ENCODE results near the gene RCAN2.

RCAN2 gene

GRCh38 chr6:46246727-46247126, 244.5 kb downstream of the RCAN2 start:
- no peak overlapping the region for H3K4me3 ChIP-seq (ENCODE audit: low read depth, low read length)
- in situ Hi-C loops (cut with HindIII; ENCODE audit: low sequenced_read_pairs), result no loop called here
- DNase-seq (ENCODE audit: low read depth), result no peak
- TF ChIP-seq CTCF (IDR thresholded peaks at IDR 0.05; ENCODE audit: low read depth, low read length, missing control alignments), result no peak

GRCh38 chr6:46246081-46246480, 245.2 kb downstream of the RCAN2 start:
- in situ Hi-C loops (cut with HindIII; ENCODE audit: low sequenced_read_pairs), result no loop called here
- DNase-seq (ENCODE audit: low read depth), result no peak
- H3K4me3 ChIP-seq (ENCODE audit: low read depth, low read length), result no peak overlapping the region
- TF ChIP-seq CTCF (IDR thresholded peaks at IDR 0.05; ENCODE audit: low read depth, low read length, missing control alignments), result no peak

- DNase-seq (ENCODE audit: low read depth), result no peak
- no peak for TF ChIP-seq CTCF (IDR thresholded peaks at IDR 0.05; ENCODE audit: low read depth, low read length, missing control alignments)
- no peak overlapping the region for H3K4me3 ChIP-seq (ENCODE audit: low read depth, low read length)
- in situ Hi-C loops (cut with HindIII; ENCODE audit: low sequenced_read_pairs), result no loop called here
These were observed 246.6 kb downstream of the RCAN2 start for GRCh38 chr6:46244670-46245069.

- DNase-seq (ENCODE audit: low read depth), result no peak
- no peak overlapping the region for H3K4me3 ChIP-seq (ENCODE audit: low read depth, low read length)
- no peak for TF ChIP-seq CTCF (IDR thresholded peaks at IDR 0.05; ENCODE audit: low read depth, low read length, missing control alignments)
- in situ Hi-C loops (cut with HindIII; ENCODE audit: low sequenced_read_pairs), result no loop called here
These were observed 247.5 kb downstream of the RCAN2 start for GRCh38 chr6:46243754-46244153.

- no peak for TF ChIP-seq CTCF (IDR thresholded peaks at IDR 0.05; ENCODE audit: low read depth, low read length, missing control alignments)
- DNase-seq (ENCODE audit: low read depth), result no peak
- in situ Hi-C loops (cut with HindIII; ENCODE audit: low sequenced_read_pairs), result no loop called here
- no peak overlapping the region for H3K4me3 ChIP-seq (ENCODE audit: low read depth, low read length)
These were observed 248.3 kb downstream of the RCAN2 start for GRCh38 chr6:46242921-46243320.

- no peak overlapping the region for H3K4me3 ChIP-seq (ENCODE audit: low read depth, low read length)
- TF ChIP-seq CTCF (IDR thresholded peaks at IDR 0.05; ENCODE audit: low read depth, low read length, missing control alignments), result no peak
- DNase-seq (ENCODE audit: low read depth), result no peak
- in situ Hi-C loops (cut with HindIII; ENCODE audit: low sequenced_read_pairs), result no loop called here
These were observed 250.2 kb downstream of the RCAN2 start for GRCh38 chr6:46240866-46241565.
